GOT3 (cell line): ENCODE results near the gene CFAP410.
"Not testable (repeated sequence)": the region's sequence is repeated elsewhere in the genome, so short reads cannot be mapped to it uniquely, and the experiment has no call there.

ENCODE experiments used
- DNase-seq: peaks from one replicate; lab custom pipeline; 2025; ENCODE audit warnings: mixed read lengths; lab: John Stamatoyannopoulos, UW

CFAP410 gene

DNA sequence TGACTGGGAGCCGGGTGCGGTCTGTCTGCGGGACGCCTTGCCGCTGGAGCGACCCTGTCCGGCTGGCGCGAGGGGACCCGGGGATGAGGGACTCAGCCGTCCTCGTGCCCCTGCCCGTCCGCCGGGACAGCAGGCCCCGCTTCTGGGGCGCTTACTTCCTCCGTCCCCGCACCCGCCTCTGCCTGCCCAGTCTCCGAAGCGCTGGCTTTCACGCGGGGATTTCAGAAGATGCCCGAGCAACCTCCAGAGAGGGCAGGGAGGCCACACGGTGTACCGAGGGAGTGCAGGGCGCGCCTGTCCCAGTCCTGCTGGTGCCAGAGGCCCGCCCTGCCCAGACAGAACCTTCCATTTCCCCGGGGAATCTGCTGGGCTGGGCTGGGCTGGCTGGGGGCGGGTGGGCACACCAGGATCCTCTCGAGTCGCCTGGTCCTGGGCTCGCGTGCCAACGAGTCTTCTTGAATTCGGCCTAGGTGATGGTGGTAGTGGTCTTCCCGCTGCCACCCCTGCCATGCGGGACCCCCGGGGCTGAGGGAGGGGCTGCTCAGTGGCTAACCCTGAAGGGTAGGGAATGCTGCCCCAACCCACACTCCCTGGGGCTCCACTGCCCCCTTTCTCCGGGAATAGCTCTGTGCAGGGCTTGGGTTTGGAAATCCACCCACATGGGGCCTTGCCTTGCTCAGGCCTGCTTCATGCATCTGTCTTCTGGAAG, 11.7 kb upstream of the CFAP410 start:
- DNase-seq: no peak

DNA sequence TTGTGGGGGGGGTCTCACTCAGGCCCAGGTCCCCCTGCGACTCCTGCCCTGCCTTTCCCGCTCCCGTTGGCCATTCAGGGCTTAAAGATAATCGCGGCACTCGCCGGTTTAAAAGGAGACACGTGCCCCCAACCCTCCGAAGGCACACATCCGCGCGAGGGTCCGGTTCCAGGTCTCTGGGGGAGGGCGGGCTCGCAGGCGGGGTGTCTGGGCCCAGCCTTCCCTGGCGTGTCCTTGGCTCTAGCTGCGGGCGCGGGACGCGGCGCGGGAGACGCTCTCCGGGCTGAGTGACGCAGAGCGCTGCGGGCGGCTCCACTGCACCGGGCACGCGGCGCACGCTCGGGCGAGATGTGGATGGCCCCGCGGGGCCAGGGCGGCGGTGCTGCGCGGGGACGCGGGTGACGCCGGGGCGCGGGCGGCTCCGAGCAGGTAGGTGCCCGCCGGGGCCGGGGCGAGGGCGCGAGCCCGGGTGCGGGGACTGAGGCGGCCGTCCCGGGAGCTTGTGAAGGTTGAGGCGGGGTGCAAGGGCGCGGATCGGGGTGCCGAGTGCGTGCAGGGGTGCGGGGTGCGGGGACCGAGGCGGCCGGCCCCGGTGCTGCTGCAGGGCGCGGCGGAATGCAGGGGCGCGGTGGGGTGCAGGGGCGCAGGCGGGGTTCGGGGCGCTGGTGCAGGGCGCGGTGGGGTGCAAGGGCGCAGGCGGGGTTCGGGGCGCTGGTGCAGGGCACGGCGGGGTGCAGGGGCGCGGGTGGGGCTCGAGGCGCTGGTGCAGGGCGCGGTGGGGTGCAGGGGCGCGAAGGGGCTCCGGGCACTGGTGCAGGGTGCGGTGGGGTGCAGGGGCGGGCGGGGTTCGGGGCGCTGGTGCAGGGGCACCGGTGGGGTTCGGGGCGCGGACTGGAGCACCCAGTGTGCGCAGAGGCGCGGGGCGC, 10.9 kb upstream of the CFAP410 start:
- no peak for DNase-seq

DNA sequence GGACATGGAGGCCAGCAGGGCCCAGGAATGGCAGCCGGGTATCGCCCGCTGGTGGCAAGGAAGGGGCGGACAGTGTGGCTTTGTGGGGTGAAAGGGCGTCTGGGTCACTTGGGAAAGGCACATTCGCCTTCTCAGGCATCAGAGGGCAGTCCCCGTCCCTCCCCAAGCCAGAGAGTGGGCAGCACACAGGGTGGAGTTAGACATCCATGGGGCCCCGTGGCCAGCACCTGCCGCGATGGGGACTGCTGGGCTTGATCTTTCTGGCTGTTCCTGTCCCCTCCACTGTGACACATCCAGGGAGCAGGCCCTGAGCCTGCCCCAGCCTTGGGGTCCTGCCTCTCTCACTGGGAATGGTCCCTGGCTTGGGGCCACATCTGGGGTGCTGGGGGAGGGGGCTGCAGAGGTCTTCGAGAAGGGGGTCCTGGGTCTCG, 10.2 kb upstream of the CFAP410 start:
- no peak for DNase-seq

GRCh38 chr21:44348861-44349260, 9.7 kb upstream of the CFAP410 start:
- no peak for DNase-seq

DNA sequence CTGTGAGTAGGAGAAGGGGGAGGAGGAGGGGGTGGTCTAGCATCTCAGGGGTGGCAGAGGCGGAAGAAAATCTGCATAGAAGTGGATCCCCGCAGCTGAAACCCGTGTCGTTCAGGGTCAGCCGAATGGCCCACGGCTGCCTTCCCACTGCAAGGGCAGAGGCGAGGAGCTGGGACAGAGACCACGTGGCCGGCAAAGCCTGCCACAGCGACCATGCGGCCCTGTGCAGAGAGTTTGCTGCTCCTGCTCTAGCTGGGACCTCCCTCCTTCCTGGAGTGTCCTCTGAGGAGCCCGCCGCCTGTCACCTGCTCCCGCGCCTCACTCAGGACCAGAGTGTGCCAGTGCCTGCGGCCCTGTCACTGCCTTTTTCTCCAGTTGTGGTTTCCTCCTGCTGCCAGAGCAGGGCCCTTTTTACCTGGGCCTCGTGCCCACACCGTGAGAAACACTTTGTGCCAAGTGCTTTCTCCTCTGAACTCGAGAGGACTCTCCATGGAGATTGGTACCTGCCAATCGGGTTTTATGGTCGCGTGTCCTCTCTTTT, 8.8 kb upstream of the CFAP410 start:
- no peak for DNase-seq

- no peak for DNase-seq
These were observed 6.3 kb upstream of the CFAP410 start for GRCh38 chr21:44345495-44345894.

GRCh38 chr21:44344541-44345183, 5.5 kb upstream of the CFAP410 start:
- no peak for DNase-seq

GRCh38 chr21:44342981-44343380, 3.8 kb upstream of the CFAP410 start:
- DNase-seq: not testable (repeated sequence)

DNA sequence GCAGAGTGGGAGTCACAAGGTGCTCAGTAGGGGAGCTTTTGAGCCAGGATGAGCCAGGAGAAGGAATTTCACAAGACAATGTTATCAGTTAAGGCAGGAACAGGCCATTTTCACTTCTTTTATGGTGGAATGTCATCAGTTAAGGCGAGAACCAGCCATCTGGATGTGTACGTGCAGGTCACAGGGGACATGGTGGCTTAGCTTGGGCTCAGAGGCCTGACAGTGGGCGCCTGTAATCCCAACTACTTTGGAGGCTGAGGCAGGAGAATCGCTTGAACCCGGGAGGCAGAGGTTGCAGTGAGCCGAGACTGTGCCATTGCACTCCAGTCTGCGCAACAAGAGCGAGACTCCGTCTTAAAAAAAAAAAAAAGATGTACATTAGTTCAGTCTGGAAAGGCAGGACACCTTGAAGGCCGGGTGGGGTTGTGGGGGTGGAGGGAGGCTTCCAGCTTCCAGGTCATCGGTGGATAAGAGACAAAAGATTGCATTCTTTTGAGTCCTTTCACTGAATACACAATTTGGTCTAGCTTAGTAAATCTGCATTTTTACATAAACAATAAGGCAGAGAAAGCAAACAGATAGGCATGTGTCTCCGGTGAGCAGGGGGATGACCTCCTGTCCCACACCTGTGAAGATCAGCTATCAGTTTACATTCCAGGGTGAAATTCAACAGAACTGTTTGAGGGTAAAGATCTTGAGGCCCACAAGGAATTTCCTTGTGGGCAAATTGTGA, 2.7 kb upstream of the CFAP410 start:
- not testable (repeated sequence) for DNase-seq

DNA sequence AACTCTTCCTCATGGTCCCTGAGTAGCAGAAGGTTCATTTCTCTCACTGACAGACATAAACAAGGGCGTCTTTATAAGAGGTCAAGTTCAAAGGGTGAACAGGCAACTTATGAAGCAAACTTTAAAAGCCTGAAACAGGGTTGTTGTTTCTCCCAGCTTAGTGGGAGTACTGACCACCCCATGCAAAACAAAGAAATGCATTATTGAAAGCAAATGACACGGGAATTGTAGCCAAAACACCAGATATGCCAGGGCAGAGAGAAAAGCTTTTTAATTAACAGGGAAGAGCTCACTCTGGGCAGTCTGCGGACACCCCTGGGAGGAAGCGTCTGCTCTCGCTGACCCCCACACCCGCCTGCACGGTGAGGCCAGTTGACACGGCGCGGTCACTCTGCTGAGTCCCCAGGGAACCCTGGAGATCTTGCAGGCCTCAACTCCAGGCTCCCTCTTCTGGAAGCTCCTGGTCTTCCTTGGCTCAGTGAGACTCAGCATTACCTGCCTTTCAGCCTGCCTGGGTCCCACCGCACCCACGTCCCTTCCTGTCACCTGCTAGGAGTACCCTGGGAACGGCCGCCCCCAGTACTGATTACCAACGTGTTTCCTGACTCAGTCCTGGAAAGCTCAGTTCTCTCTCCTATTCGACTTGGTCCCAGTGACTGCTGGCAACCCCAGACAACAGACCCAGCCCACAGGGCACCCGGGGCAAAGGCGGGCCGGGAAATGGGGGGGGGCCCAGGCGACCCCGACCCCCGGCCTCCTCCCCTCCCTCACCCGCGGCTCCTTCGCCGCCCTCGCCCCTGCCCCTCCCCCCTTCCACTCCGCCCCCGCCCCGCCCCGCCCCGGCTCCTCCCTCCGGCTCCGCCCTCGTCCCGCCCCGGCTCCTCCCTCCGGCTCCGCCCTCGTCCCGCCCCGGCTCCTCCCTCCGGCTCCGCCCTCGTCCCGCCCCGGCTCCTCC, 972 bp downstream of the CFAP410 start:
- no peak for DNase-seq

- no peak for DNase-seq
These were observed 1.7 kb downstream of the CFAP410 start for GRCh38 chr21:44337449-44337848.

GRCh38 chr21:44335266-44336059, 3.7 kb downstream of the CFAP410 start:
- DNase-seq: no peak

DNA sequence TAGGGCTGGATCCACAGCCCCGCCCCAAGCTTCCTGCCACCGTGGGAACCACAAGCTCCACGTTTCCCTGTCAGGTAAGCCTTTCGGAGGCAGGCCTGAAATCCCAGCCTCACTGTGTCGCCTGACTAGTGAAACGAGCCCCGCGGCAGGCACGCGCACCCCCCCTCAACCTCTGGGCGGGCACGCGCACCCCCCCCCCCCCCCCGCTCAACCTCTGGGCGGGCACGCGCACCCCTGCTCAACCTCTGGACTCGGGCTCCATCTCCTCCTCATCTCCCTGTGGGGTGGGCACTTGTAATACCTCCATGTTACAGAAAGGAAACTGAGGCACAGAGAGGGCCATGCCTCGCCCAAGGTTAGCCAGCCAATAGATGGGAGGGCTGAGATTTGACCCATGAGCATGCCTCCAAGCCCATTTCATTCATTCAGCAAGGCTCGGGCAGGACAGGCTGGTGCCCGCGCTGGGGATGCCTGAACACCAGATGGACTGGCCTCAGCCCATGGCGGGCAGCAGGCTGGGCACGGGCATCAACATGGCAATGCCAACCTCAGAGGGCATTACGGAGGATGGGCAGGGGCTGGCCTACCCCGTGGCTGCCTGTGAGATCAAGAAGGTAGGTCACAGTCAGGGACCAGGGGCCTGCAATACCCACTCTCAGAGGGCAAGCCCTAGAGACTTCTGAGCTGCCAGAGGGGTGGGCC, 4.7 kb downstream of the CFAP410 start:
- DNase-seq: no peak

GRCh38 chr21:44333509-44334328, 5.5 kb downstream of the CFAP410 start:
- DNase-seq: no peak

DNA sequence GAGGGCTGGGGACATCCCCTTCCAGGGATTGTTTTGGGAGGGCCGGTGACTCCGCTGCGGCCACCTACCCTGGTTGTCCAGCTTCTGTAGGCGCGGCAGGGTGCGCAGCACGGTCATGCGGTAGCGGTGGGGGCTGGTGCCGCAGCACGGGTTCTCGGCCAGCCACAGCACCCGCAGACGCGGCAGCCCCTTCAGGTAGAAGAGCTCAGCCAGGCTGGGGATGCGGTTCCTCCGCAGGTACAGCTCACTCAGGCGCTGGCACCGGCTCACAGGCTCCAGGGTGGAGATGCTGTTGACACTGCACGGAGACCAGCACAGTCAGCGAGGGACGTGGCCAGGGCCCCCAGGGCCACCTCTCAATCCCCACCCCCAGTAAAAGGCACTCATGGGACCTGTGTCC, 6.2 kb downstream of the CFAP410 start:
- DNase-seq: no peak

GRCh38 chr21:44332383-44332782, 6.8 kb downstream of the CFAP410 start:
- DNase-seq: no peak

DNA sequence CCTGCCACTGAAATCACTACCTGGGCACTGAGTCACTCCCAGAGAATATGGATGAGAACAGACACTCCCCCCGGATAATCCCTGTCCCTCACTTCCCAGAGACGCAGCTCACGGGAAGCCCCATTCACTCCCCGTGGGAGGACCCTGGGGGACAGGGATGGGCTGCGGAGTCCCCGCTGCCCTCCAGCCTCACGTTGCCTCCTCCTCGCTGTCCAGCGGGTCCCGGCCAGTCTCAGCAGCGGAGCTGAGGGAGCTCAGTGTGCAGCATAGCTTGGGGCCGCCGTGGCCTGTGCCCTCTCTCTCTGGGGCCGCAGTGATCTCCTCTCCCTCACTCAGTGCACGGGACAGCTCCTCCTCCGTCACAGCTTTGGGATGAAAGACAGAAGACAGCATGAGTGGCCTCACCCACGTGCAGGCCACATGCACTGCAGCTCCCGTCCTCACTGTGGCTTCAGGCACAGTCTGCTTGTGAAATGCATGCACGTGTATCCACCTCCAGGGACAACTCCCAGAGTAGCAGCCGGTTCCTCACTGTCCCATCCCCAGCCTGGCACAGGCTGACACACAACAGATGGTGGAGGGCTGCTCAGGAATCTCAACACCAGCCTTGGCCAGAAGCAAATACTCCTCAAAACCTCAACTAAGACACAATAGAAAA, 7.4 kb downstream of the CFAP410 start:
- DNase-seq: no peak

DNA sequence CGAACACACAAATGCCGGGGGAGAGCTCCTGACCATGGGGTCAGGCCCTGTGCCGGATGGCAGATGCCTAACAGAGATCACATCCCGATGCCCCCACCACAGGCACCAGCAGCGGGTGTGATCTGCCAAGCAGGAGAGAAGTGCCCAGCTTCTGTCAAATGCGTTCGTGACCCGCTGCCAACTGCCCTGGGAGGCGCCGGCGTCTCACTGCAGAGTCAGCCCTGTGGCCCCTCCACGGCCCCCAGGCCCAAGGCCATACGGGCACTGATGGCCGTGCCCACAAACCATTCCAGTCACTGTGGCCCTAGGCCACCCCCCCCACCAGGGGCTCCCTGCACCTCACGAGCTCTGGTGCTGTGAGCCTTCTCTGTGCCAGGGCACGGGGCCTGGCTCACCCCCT, 8.0 kb downstream of the CFAP410 start:
- DNase-seq: no peak
